Measurements from ENCODE around the gene ROBO1. TPM values are rescaled to one million over a fixed set of nuclear protein-coding genes. Genes with fewer than 3 reads are reported as not detected.
"Not testable (repeated sequence)": the region's sequence is repeated elsewhere in the genome, so short reads cannot be mapped to it uniquely, and the experiment has no call there.

ROBO1 gene
- total RNA-seq, 4 donors from 2014 or later = 12.3 to 112 (median 27.1) TPM

- Histone ChIP-seq H3K9me3 (no peaks in the 10 kb centered on the region), H3K36me3 (no peaks in the 10 kb centered on the region), H3K4me3 (no peak overlapping the region), H3K27me3 (no peaks in the 10 kb centered on the region), H3K4me1 (no peaks in the 10 kb centered on the region), H3K27ac (no peak overlapping the region)
- TF ChIP-seq POLR2A (IDR thresholded peaks at IDR 0.05) (no peak), CTCF (IDR thresholded peaks at IDR 0.05) (no peak)
- intact Hi-C loops (cut with DNase I; ENCODE audit: low total_unique reads) = no loop called here
- no peak for DNase-seq
These were observed 261.0 kb downstream of the ROBO1 start for GRCh38 chr3:79506751-79507150.

- H3K36me3 ChIP-seq; H3K27me3 ChIP-seq; H3K4me3 ChIP-seq; intact Hi-C loops (cut with DNase I; ENCODE audit: low total_unique reads); H3K4me1 ChIP-seq; H3K9me3 ChIP-seq; H3K27ac ChIP-seq; DNase-seq: not testable (repeated sequence)
These were observed 265.5 kb downstream of the ROBO1 start for GRCh38 chr3:79502216-79502681.

GRCh38 chr3:79497447-79498111 lies 270.2 kb downstream of the ROBO1 start:
- no peaks in the 10 kb centered on the region for H3K36me3 ChIP-seq
- H3K27ac ChIP-seq = no peak overlapping the region
- peak in 2 of 4 experiments; percentile 6 to 31 for TF ChIP-seq CTCF (IDR thresholded peaks at IDR 0.05)
- no peak for TF ChIP-seq POLR2A (IDR thresholded peaks at IDR 0.05)
- intact Hi-C loops (cut with DNase I; ENCODE audit: low total_unique reads) = no loop called here
- no peak overlapping the region for H3K4me3 ChIP-seq
- H3K9me3 ChIP-seq = no peaks in the 10 kb centered on the region
- H3K4me1 ChIP-seq = no peaks in the 10 kb centered on the region
- no peaks in the 10 kb centered on the region for H3K27me3 ChIP-seq
- DNase-seq = no peak

- no peaks in the 10 kb centered on the region for H3K9me3 ChIP-seq
- H3K4me3 ChIP-seq = no peak overlapping the region
- DNase-seq = no peak
- intact Hi-C loops (cut with DNase I; ENCODE audit: low total_unique reads) = no loop called here
- no peaks in the 10 kb centered on the region for H3K36me3 ChIP-seq
- H3K4me1 ChIP-seq = no peaks in the 10 kb centered on the region
- H3K27ac ChIP-seq = no peak overlapping the region
- H3K27me3 ChIP-seq = no peaks in the 10 kb centered on the region
- TF ChIP-seq POLR2A (IDR thresholded peaks at IDR 0.05) (no peak), CTCF (IDR thresholded peaks at IDR 0.05) (no peak)
These were observed 276.7 kb downstream of the ROBO1 start for GRCh38 chr3:79491029-79491641.

GRCh38 chr3:79490165-79491028 lies 277.4 kb downstream of the ROBO1 start:
- intact Hi-C loops (cut with DNase I; ENCODE audit: low total_unique reads) = no loop called here
- H3K4me3 ChIP-seq = no peak overlapping the region
- peak in 1 of 2 donors; percentile 37 for DNase-seq

More at GRCh38 chr3:79490165-79491028, 277.4 kb downstream of the ROBO1 start:
- H3K4me1 ChIP-seq = no peaks in the 10 kb centered on the region
- H3K36me3 ChIP-seq = no peaks in the 10 kb centered on the region
- no peak overlapping the region for H3K27ac ChIP-seq
- TF ChIP-seq CTCF (IDR thresholded peaks at IDR 0.05) = no peak
- TF ChIP-seq POLR2A (IDR thresholded peaks at IDR 0.05) = no peak
- H3K9me3 ChIP-seq = no peaks in the 10 kb centered on the region
- no peaks in the 10 kb centered on the region for H3K27me3 ChIP-seq
